Activated naive CD4-positive, alpha-beta T cell (primary cell): ENCODE results near the gene TMEM115.
"Not testable (repeated sequence)": the region's sequence is repeated elsewhere in the genome, so short reads cannot be mapped to it uniquely, and the experiment has no call there.

Experiments used
- DNase-seq, 4 experiments: peaks; one replicate each; lab custom pipeline; 2025; lab: John Stamatoyannopoulos, UW

Gene TMEM115

GRCh38 chr3:50317300-50317699 lies 42.0 kb downstream of the TMEM115 start:
- no peak for DNase-seq

- DNase-seq = peak in 1 of 4 experiments; percentile 14
Observed at GRCh38 chr3:50316657-50317242, 42.6 kb downstream of the TMEM115 start.

GRCh38 chr3:50314816-50315215 lies 44.5 kb downstream of the TMEM115 start:
- no peak for DNase-seq

GRCh38 chr3:50314342-50314741 lies 45.0 kb downstream of the TMEM115 start:
- DNase-seq = no peak

GRCh38 chr3:50312041-50312440 lies 47.3 kb downstream of the TMEM115 start:
- not testable (repeated sequence) for DNase-seq
